DND-41 (cell line): Measurements from ENCODE around the gene STX1A.

Experiments used
- CTCF ChIP-seq: IDR thresholded peaks from 2 replicates; pipeline ENCODE4 v1.5.1; 2012; ENCODE audit warnings: borderline replicate concordance, low read length, moderate library complexity, mild to moderate bottlenecking; ENCODE audit not compliant: poor library complexity, severe bottlenecking; ENCODE audit errors: extremely low read depth
- EZH2 ChIP-seq: IDR thresholded peaks from 3 replicates; pipeline ENCODE4 v1.6.1; 2012; ENCODE audit warnings: borderline replicate concordance, low read depth, mild to moderate bottlenecking, moderate library complexity, low read length, inconsistent platforms; ENCODE audit not compliant: severe bottlenecking

- TF ChIP-seq EZH2: no peak
- TF ChIP-seq CTCF: no peak
Measured at GRCh38 chr7:73721377-73721817, 1.9 kb upstream of the STX1A start.
